A673 (cell line): ENCODE data around the gene DOK3. TPM values are rescaled to one million over a fixed set of nuclear protein-coding genes. Genes with fewer than 3 reads are reported as not detected.

Experiments
- BruUV-seq: library from RNA; stranded (reverse); fragments of 400-500 nt; replicated peaks from 2 replicates; lab custom pipeline; 2021; lab: Mats Ljungman, UMichigan
- CTCF ChIA-PET: fragments of 300-600 bp; sonication (Branson Sonifier 250); formaldehyde crosslinking; loops from one replicate; lab custom pipeline; 2022; ENCODE audit warnings: antibody characterized with exemption; lab: Charles Lee
- POLR2A ChIA-PET: fragments of 300-600 bp; sonication (Branson Sonifier 250); formaldehyde crosslinking; loops from one replicate; lab custom pipeline; 2022; ENCODE audit warnings: antibody characterized with exemption; ENCODE audit not compliant: low non-redundant PET; lab: Charles Lee
- DNase-seq: peaks from one replicate; pipeline ENCODE4 v3.0.0-alpha.2; 2015; ENCODE audit warnings: low spot score
- H3K27ac ChIP-seq: fragments of 200-600 bp; sonication (generic); 2 replicates; pipeline ENCODE4 v1.5.1; 2016; ENCODE audit warnings: mixed run types, low read depth, mild to moderate bottlenecking, mixed read lengths, antibody characterized with exemption, low read length; ENCODE audit not compliant: poor library complexity, severe bottlenecking
- H3K27me3 ChIP-seq: fragments of 200-600 bp; sonication (generic); replicated peaks from 2 replicates; pipeline ENCODE4 v1.6.1; 2017; ENCODE audit warnings: mixed run types, low read depth, mild to moderate bottlenecking, mixed read lengths, antibody characterized with exemption, low read length; ENCODE audit not compliant: insufficient read depth, poor library complexity
- H3K36me3 ChIP-seq: fragments of 200-600 bp; sonication (generic); 2 replicates; pipeline ENCODE4 v1.6.1; 2016; ENCODE audit warnings: mixed run types, mild to moderate bottlenecking, mixed read lengths, antibody characterized with exemption, low read length; ENCODE audit not compliant: insufficient read depth, poor library complexity, severe bottlenecking
- H3K4me1 ChIP-seq: fragments of 200-600 bp; sonication (generic); 2 replicates; pipeline ENCODE4 v1.6.1; 2017; ENCODE audit warnings: mixed run types, mild to moderate bottlenecking, mixed read lengths, antibody characterized with exemption, low read length; ENCODE audit not compliant: insufficient read depth, poor library complexity, severe bottlenecking
- H3K4me3 ChIP-seq: fragments of 200-600 bp; sonication (generic); 2 replicates; pipeline ENCODE4 v1.5.1; 2016; ENCODE audit warnings: low read depth, mixed run types, mild to moderate bottlenecking, mixed read lengths, low read length; ENCODE audit not compliant: poor library complexity, severe bottlenecking
- H3K9me3 ChIP-seq: fragments of 200-600 bp; sonication (generic); 2 replicates; pipeline ENCODE4 v1.6.1; 2016; ENCODE audit warnings: mixed run types, low read depth, mild to moderate bottlenecking, mixed read lengths, antibody characterized with exemption, low read length; ENCODE audit not compliant: poor library complexity, severe bottlenecking
- CTCF ChIP-seq: fragments of 300-800, 200-600 bp; sonication (generic); conservative IDR thresholded peaks from 2 replicates; pipeline ENCODE4 v1.5.1; 2017; ENCODE audit warnings: low read depth, mild to moderate bottlenecking, antibody characterized with exemption, low read length, moderate library complexity, mixed read lengths
- EZH2 ChIP-seq: fragments of 200-600 bp; sonication (generic); IDR thresholded peaks from 2 replicates; pipeline ENCODE4 v1.6.1; 2017; ENCODE audit warnings: borderline replicate concordance, low read depth, mild to moderate bottlenecking, mixed read lengths, antibody characterized with exemption, low read length; ENCODE audit not compliant: poor library complexity, severe bottlenecking
- intact Hi-C: fragments of 100-400 bp; cut with micrococcal nuclease; formaldehyde crosslinking; loops from one replicate; pipeline ENCODE4 v1.10.0; 2022; ENCODE audit not compliant: unreplicated experiment
- total RNA-seq: library from RNA; stranded (reverse); gene quantifications from 2 replicates; pipeline ENCODE4 v1.2.3, GENCODE V29; 2021

Gene DOK3
- total RNA-seq, 1 experiment from 2014 or later: 15.0 TPM

- Histone ChIP-seq H3K27ac (no peak overlapping the region), H3K36me3 (peaks cover 31% of the 10 kb centered on the region), H3K4me1 (no peaks in the 10 kb centered on the region), H3K27me3 (no peaks in the 10 kb centered on the region), H3K4me3 (no peak overlapping the region), H3K9me3 (no peaks in the 10 kb centered on the region)
- no peak for DNase-seq
- BruUV-seq: no TSS peak
- ChIA-PET POLR2A (no interaction called here), CTCF (no interaction called here)
- intact Hi-C loops: no loop called here
- TF ChIP-seq EZH2: no peak
- no peak for TF ChIP-seq CTCF
These were observed 29.8 kb upstream of the DOK3 start for GRCh38 chr5:177539411-177539810.

GRCh38 chr5:177538876-177539275, 29.2 kb upstream of the DOK3 start:
- TF ChIP-seq CTCF: no peak
- no peak for TF ChIP-seq EZH2
- CTCF ChIA-PET: no interaction called here
- no peaks in the 10 kb centered on the region for H3K4me1 ChIP-seq
- POLR2A ChIA-PET: no interaction called here
- H3K4me3 ChIP-seq: no peak overlapping the region
- no peaks in the 10 kb centered on the region for H3K9me3 ChIP-seq
- intact Hi-C loops: no loop called here
- no peaks in the 10 kb centered on the region for H3K27me3 ChIP-seq
- DNase-seq: no peak
- H3K36me3 ChIP-seq: peaks cover 31% of the 10 kb centered on the region
- no TSS peak for BruUV-seq
- no peak overlapping the region for H3K27ac ChIP-seq

- H3K36me3 ChIP-seq: peaks cover 31% of the 10 kb centered on the region
- no peaks in the 10 kb centered on the region for H3K9me3 ChIP-seq
- POLR2A ChIA-PET: no interaction called here
- no peak overlapping the region for H3K4me3 ChIP-seq
- H3K27ac ChIP-seq: no peak overlapping the region
- no peaks in the 10 kb centered on the region for H3K27me3 ChIP-seq
- no peaks in the 10 kb centered on the region for H3K4me1 ChIP-seq
- TF ChIP-seq CTCF (no peak), EZH2 (no peak)
- BruUV-seq: no TSS peak
- CTCF ChIA-PET: no interaction called here
- intact Hi-C loops: no loop called here
- no peak for DNase-seq
These were observed 28.0 kb upstream of the DOK3 start for GRCh38 chr5:177537389-177538361.
